ENCODE results near the gene DHRS4.
"Not testable (repeated sequence)": the region's sequence is repeated elsewhere in the genome, so short reads cannot be mapped to it uniquely, and the experiment has no call there.

Gene DHRS4

GRCh38 chr14:23984891-23985602 is 31.5 kb downstream of the DHRS4 start:
- DNase-seq (ENCODE audit: low spot score): no peak

DNA sequence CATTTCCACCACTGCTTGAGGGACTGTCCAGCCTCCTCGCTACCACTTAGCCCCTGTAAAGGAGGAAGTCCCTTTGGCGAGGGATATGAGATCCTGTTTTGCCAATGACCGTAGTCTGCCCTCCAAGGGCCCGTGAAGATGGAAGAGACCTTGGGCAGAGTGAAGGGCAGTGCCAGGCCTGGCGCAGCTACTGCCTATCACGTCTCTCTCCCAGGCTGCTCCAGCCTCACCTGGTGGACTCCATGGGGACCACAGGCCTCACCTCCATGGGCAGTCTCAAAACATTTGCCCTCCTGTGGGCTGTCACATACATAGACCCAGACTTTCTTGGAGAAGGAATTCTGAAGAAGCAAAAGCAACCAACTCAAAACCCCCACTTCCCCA is 34.6 kb downstream of the DHRS4 start:
- not testable (repeated sequence) for DNase-seq (ENCODE audit: low spot score)

GRCh38 chr14:23988607-23989363 is 35.2 kb downstream of the DHRS4 start, which contains the start of gene DHRS4L2:
Gene DHRS4L2, plus strand, starts transcription at chr14:23988929. Its CDS starts 19 bp downstream, at chr14:23988948.
- DNase-seq (ENCODE audit: low spot score): peak; percentile 68

DNA sequence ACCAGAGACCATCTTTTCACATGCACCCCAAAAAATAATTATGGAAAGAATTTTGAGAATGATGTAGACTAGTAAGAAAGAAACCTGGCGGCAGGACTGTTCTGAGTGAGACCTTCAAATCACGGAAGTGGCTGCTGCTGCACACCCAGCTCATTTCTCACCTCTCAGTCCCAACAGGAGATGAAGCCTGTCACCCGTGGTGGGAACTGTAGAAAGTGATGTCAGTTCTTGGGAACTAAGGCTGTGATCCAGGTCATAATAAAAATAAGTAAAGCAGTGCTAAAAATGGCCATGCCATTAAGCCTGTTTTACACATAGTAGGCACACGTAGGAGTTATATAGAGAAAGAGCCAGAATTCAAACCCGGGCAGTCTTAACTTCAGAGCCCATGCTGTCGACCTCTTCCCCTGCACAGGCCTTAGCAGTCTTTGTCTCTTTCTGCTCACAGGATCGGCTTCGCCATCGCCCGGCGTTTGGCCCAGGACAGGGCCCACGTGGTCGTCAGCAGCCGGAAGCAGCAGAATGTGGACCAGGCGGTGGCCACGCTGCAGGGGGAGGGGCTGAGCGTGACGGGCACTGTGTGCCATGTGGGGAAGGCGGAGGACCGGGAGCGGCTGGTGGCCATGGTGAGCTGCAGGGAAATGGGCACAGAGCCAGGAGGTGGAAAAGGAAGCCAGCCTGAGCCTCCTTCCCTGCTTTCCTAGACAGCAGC is 36.3 kb downstream of the DHRS4 start:
- DNase-seq (ENCODE audit: low spot score): not testable (repeated sequence)

GRCh38 chr14:23990961-23991360 is 37.4 kb downstream of the DHRS4 start:
- not testable (repeated sequence) for DNase-seq (ENCODE audit: low spot score)

DNA sequence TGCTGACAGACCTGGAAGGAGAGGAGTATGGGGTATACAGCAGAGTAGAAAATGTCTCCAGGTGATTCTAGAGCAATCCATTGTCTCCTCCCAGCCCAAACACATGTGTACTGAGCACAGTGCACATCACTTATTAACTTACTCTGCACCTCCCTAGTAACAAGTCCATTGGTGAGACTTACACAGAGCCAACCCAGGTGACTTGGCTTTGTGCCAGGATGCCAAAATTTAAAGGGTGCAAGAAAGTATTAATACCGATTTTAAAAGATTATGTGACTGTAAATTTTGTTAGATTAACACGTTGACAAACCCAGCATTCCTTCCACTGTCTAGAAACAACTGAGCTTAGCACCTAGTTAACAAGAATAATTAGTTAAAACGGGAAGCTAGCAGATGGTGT is 39.5 kb downstream of the DHRS4 start:
- DNase-seq (ENCODE audit: low spot score): not testable (repeated sequence)

- not testable (repeated sequence) for DNase-seq (ENCODE audit: low spot score)
These were observed 42.4 kb downstream of the DHRS4 start for GRCh38 chr14:23996009-23996408.

GRCh38 chr14:23996825-23997224 is 43.3 kb downstream of the DHRS4 start:
- not testable (repeated sequence) for DNase-seq (ENCODE audit: low spot score)

DNA sequence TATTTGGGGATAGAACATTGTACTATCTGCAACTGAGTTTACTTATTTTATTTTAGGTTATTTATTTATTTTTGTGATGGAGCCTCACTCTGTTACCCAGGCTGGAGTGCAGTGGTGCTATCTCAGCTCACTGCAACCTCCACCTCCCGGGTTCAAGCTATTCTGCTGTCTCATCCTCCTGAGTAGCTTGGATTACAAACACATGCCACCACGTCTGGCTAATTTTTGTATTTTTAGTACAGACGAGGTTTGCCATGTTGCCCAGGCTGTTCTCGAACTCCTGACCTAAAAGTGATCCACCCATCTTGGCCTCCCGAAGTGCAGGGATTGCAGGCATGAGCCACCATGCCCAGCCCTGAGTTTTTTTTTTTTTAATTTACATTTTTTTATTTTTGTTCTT is 46.1 kb downstream of the DHRS4 start:
- DNase-seq (ENCODE audit: low spot score): not testable (repeated sequence)

- not testable (repeated sequence) for DNase-seq (ENCODE audit: low spot score)
These were observed 47.5 kb downstream of the DHRS4 start for GRCh38 chr14:24001078-24001477.

DNA sequence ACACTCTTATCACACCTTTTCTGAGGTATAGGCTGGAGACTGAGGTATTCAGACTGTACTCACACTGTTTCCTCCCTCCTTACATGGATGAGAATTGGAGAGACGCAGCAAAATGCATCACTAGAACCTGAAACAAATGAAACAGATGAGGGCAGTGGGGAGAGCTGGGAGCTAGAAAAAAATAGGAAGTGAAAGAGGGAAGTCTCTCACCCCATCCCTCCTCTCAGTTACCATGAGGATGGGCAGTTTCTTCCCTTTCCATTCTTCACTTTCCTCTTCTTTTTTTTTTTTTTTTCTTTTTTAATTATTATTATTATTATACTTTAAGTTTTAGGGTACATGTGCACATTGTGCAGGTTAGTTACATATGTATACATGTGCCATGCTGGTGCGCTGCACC is 48.1 kb downstream of the DHRS4 start:
- DNase-seq (ENCODE audit: low spot score): not testable (repeated sequence)

DNA sequence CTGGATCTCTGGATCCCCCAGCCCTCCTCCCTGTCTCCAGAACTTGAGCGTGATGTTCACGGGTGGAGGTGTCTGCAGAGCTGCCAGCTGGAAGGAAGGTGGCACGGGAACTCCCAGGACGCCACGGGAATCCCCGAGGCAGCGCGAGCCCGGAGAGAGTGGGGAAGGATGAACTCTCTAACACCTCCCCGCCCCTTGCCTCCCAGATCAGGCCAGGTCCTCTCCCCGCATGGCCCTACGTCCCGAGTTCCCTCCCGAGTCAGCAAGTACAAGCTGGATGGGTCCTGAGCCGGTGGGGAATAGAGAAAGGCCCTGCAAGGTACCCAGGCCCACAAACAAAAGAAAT is 52.9 kb downstream of the DHRS4 start:
- not testable (repeated sequence) for DNase-seq (ENCODE audit: low spot score)

GRCh38 chr14:24006817-24007652 is 53.5 kb downstream of the DHRS4 start:
- DNase-seq (ENCODE audit: low spot score): peak; percentile 58

DNA sequence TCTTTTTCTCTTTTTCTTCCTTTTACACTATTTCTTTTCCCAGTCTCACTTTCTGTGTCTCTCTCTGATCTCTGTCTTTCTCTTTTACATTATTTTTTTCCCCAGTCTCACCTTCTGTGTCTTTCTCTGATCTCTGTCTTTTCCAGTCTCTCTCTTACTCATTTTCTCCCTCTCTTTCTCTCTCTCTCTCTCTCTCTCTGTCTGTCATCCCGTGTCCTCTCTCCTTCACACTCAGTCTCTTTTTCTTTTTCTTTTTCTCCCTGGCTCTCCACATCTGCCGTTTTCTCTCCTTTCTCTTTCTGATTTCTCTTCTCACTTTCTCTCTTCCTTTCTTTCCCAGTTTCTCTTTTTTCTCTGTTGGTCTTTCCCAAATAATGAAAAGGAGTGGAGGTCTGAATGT is 57.5 kb downstream of the DHRS4 start:
- no peak for DNase-seq (ENCODE audit: low spot score)

- DNase-seq (ENCODE audit: low spot score): not testable (repeated sequence)
These were observed 59.2 kb downstream of the DHRS4 start for GRCh38 chr14:24012726-24013273.

DNA sequence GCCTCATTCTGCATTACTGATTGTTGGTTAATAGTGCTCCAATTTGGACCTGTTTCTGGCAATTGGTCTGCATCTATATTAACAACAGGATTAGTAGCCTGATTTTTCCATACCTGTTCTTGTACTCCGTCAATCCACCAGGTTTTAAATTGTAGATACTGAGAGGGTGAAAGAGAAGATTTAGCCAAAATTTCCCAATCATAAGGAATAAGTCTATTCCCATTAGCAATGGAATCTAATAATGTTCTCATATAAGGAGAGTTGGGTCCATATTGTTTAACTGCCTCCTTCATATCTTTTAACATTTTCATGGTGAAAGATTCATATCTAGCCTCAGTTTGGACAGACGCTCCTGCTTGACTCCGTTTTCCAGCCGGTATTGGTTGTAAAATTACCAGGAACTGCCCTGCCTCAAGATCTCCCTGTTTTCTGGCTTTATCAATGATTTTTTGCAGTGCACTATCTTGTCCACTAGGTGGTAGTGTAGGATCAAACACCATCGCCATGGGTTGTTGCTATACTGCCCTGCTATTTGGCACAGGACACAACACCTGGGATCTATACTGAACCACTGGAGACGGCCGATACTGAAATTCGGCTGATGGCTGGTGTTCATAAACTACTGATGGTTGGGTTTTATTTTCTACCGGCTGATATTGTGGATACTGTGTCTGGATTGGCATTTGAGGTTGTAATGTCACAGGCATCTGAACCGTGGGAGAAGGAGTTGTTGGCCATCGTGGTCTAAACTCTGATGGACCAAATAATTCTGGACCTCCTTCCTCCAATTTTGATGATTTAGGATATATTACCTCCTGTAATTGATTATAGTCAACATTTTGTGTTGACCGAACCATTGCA is 60.3 kb downstream of the DHRS4 start:
- DNase-seq (ENCODE audit: low spot score): peak; percentile 86

- not testable (repeated sequence) for DNase-seq (ENCODE audit: low spot score)
These were observed 62.2 kb downstream of the DHRS4 start for GRCh38 chr14:24015745-24016144.
